Stimulated activated CD4-positive, alpha-beta T cell treated with anti-CD3 and anti-CD28 coated beads, Interleukin-1b, Interleukin-23, amount 100 ng/mL, for 24 hours (primary cell): Measurements from ENCODE around the gene DPY19L2.
"Not testable (repeated sequence)": the region's sequence is repeated elsewhere in the genome, so short reads cannot be mapped to it uniquely, and the experiment has no call there.

Experiments
- DNase-seq, 4 experiments: peaks; one replicate each; pipeline ENCODE4 v3.0.0-alpha.2; 2020; ENCODE audit warnings: low read depth in 4 of 4, low spot score in 1 of 4

Gene DPY19L2

GRCh38 chr12:63668028-63668799 lies at the start of gene DPY19L2:
TSS of gene DPY19L2 (minus strand) at chr12:63668493. CDS start at chr12:63668393, 100 bp downstream.
- DNase-seq: peak in 3 of 4 experiments; percentile 4 to 56 (median 34)

GRCh38 chr12:63716891-63717290 lies 48.6 kb upstream of the DPY19L2 start:
- not testable (repeated sequence) for DNase-seq

GRCh38 chr12:63715107-63715625 lies 46.9 kb upstream of the DPY19L2 start:
- DNase-seq: not testable (repeated sequence)

- not testable (repeated sequence) for DNase-seq
These were observed 46.1 kb upstream of the DPY19L2 start for GRCh38 chr12:63714409-63714808.

- DNase-seq: not testable (repeated sequence)
These were observed 45.4 kb upstream of the DPY19L2 start for GRCh38 chr12:63713681-63714075.

GRCh38 chr12:63712979-63713680 lies 44.8 kb upstream of the DPY19L2 start:
- DNase-seq: not testable (repeated sequence)

GRCh38 chr12:63712376-63712974 lies 44.2 kb upstream of the DPY19L2 start:
- DNase-seq: not testable (repeated sequence)

GRCh38 chr12:63711339-63711738 lies 43.0 kb upstream of the DPY19L2 start:
- not testable (repeated sequence) for DNase-seq

GRCh38 chr12:63706336-63706735 lies 38.0 kb upstream of the DPY19L2 start:
- no peak for DNase-seq

GRCh38 chr12:63699678-63700382 lies 31.5 kb upstream of the DPY19L2 start:
- not testable (repeated sequence) for DNase-seq

- not testable (repeated sequence) for DNase-seq
These were observed 30.7 kb upstream of the DPY19L2 start for GRCh38 chr12:63699011-63699410.

GRCh38 chr12:63690837-63691236 lies 22.5 kb upstream of the DPY19L2 start:
- not testable (repeated sequence) for DNase-seq

- DNase-seq: not testable (repeated sequence)
These were observed 20.8 kb upstream of the DPY19L2 start for GRCh38 chr12:63689141-63689540.

- not testable (repeated sequence) for DNase-seq
These were observed 18.3 kb upstream of the DPY19L2 start for GRCh38 chr12:63686623-63687022.

- DNase-seq: not testable (repeated sequence)
These were observed 17.5 kb upstream of the DPY19L2 start for GRCh38 chr12:63685789-63686188.

- DNase-seq: not testable (repeated sequence)
These were observed 14.3 kb upstream of the DPY19L2 start for GRCh38 chr12:63682617-63683016.

- DNase-seq: not testable (repeated sequence)
These were observed 12.5 kb upstream of the DPY19L2 start for GRCh38 chr12:63680758-63681157.

GRCh38 chr12:63672550-63672949 lies 4.3 kb upstream of the DPY19L2 start:
- not testable (repeated sequence) for DNase-seq

GRCh38 chr12:63669936-63670335 lies 1.6 kb upstream of the DPY19L2 start:
- DNase-seq: not testable (repeated sequence)

- not testable (repeated sequence) for DNase-seq
These were observed 1.1 kb upstream of the DPY19L2 start for GRCh38 chr12:63669427-63669826.
